8988T (cell line): ENCODE data around the gene NR5A2.

Experiments
- DNase-seq: peaks from one replicate; pipeline ENCODE4 v3.0.0; 2011

The NR5A2 gene

DNA sequence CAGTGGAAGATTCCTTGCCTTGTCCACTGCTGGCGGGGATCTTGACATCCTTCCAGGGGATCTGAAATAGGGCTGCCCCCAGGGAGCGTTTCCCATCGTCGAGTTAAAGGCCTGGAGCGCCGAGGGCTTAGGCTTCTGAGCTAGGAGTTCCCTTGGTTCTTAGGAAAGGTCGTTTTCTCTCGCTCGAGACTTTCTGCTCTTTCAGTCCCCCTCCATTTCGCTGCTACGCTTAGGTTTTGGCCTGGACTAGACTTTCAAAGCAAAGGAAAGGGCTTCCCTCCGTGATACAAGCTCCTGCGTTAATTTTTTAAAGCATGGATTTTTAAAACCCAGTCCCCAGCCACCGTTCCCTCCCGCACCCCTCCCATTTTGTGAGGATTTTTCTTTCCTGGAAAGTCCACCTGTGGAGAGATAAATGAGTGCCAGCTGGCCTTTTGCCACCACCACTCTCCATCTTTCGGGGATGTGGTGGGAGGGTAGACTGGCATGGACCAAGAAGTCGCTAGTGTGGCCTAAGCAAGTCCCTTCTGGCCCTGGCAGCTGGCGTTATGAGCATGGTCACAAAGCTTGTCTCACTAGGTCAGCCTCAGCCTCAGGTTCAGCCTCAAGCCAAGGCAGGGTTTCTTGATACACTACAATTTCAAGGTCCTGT, 9.2 kb downstream of the NR5A2 start:
- no peak for DNase-seq

DNA sequence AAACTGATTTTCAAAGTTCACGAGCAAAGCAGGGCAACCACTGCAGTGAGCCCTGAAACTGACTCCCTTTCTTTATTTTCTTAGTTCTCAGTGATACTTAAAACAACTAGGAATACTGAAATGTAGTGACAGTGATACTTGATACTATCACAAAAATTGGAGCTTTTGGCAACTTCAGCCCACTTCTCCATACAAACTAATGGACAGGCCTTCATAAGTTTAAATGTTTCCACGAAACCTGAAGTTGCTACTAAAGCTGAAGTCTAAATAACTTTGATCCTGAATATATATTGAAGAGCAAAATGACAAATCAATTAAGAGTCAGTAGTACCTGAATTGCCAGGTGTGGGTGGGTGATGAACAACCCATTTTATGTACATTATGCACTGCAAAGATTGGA, 10.0 kb downstream of the NR5A2 start:
- no peak for DNase-seq

GRCh38 chr1:200037904-200038303, 10.4 kb downstream of the NR5A2 start:
- no peak for DNase-seq

DNA sequence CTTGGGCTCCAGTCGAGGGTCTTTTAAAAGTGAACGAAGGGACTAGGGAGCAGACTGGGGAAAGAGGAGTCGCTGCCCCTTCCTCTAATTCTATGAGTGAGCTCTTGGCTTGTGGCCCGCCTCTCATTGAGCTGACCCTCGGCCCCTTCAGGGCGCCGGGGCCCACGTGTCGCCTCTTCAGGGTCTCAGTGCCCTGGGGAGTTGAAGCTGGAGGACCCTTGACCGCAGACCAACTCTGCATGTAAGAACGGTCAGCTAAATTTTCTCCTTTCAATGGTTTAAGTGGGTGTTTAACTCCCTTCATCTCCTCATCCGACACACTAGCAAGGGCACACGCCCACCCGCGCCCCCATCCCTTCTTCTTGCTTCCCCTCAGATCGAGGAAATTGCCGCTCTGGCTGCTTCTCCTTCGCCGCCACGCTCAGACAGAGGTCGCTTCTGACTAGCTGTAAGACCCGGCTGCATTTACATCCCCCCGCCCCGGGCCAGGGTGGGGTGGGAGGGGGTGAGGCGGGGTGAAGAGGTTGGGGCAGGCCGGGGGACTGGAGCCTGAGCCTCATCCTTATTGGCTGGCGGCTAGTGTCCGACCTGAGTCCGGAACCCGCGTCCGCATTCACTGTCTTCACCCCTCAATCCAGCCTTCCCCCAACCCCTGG, 10.9 kb downstream of the NR5A2 start:
- DNase-seq, result no peak

DNA sequence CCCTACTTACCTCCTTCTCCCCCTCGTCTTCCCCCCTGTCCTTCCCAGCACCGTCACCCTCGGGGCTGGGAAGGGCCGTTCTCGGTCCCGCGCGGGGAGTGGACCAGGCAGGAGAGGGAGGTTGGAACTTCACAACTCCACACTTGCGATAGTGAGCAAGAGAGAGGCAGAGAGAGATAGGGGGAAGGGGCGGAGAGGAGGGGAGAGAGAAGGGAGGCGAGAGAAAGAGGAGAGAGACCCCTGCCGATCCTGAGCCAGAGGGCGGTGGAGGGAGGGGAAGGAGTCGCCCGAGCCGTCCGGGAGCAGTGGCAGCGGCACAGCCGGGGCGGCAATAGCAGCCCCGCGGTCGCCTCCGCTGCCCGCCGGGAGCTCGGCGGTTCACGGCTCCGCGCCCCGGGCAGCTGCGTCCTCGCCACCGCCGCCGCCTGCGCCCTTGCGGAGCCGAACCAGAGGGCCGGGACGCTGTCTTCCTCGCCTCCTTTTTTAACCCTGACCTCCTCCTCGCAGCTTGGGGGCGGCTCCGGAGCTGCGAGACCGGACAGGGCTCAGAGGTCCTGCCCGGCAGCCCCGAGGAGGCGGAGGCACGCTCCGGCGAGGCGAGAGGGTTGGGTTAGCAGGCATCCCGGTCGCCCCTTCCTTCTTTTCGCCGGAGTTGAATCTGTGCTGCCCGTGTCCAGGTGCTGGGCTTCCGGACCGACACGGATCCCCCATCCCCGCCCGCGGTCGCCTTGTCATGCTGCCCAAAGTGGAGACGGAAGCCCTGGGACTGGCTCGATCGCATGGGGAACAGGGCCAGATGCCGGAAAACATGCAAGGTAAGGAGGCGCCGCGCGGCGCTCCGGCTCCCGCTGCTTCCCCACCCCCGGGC, 11.7 kb downstream of the NR5A2 start:
- DNase-seq, result peak; percentile 72

DNA sequence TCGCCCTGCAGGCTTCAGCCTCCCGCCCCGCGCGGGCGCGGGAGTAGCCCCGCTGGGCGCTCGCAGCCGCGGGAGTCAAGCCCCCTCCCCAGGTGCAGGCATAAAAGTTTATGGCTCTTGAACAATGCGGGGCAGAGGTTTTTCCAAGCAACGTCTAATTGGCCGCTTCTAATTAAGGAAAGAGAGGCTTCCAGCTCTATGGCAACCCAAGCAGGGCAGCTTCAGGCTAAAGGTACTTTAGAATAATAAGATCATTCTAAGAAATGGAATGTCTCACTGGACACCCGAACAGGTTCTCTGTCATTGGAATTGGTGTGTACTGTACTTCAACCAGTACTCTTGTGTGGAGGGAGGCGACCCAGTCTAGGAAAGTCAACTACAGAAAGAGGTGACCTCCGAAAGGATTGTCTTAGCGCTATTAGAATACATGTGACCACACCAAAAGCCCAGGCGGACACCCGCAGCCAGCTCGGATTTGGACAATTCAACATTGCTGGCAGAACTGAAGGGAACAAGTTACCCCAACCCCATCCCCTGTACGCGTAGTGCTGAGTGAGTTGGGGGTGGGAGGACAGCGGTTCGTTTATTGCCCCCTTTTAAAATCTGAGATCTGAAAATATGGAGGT, 12.5 kb downstream of the NR5A2 start:
- no peak for DNase-seq

DNA sequence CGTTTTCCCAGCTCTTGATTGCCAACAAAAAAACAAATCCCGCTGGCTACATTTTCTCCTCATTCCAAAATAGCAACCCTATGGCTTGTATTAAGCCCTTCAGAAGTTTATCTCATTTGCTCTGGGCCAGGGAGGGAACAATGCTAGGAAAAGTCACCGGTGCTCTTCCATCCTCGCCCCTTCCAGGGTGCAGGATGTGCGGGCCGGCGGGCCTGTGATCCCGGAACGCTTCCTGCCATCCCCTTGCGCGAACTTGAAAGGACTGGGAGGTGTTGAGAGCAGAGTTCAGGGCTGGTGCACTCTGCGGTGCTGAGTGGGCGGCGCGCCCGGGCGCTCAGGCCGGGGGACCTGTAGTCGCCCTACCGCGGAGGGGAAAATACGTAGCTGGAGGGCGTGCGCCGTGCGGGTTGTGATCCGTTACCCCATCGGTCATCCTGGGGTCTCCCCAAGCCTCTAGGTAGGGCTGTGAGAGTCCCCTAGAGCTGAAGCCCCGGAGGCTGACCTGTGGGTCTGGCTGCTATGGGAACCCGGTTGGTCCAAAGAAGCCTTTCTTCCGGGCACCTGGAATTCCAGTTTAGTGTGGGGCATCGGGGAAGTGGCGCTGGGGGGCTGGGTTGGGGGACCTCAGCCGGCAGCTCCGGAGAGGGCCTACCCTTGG, 13.1 kb downstream of the NR5A2 start:
- no peak for DNase-seq

GRCh38 chr1:200041337-200042118, 14.0 kb downstream of the NR5A2 start:
- no peak for DNase-seq

DNA sequence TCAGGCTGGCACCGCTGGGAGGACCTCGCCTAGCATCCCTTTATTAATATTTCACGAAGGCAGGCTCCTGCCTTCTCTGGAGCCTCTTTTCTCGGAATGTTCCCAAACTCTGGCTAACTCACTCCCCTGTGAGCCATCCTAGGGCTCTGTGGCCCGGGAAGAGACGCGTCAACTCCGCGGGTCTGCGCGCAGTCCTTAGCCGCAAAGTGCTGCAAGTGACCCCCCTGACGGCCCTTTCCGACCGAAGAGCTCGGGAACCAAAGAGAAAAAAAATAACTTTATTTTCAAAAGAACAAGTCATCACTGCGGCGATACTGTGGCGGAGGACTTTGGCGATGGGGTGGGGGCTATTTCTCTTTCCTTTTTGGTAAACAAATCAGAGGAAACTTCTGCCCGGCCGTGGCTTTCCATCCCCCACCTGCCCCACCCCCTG, 14.6 kb downstream of the NR5A2 start:
- no peak for DNase-seq

DNA sequence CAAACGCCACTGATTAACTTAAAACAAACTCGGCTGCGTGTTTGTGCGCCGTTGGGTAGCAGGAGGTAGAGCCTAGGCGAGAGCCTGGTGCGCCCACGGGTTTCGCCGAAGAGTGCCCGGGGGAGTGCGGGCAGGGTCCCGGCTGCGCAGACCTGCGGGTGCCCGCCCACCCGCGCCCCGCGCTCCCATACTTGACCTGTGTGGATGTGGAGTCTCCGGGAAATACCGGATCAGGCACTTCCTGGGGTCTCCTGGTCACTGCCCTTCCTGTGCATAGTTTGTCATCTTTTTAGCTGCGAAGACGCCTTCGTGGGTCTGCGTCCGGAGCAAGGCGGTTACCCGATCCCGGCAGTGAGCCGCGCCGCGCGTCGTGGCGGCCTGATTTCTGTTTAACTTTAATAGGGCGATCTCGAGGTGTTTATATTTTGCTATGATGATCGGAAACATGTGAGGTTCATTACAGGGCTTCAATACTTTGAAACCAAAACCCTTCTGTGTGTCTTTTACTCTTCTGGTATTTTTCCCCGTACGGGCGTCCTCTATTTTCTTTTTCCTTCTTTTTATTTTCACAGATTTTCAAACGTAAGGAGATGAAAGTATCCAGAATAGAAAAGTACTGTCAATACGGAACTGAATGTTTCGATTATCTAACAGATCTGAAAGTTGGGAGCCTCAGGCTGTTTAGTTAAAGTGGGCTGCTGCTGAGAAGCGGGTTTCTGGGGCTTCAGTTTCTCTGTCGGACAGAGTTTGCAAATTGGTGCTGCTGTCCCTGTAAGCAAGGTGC, 15.2 kb downstream of the NR5A2 start:
- no peak for DNase-seq

DNA sequence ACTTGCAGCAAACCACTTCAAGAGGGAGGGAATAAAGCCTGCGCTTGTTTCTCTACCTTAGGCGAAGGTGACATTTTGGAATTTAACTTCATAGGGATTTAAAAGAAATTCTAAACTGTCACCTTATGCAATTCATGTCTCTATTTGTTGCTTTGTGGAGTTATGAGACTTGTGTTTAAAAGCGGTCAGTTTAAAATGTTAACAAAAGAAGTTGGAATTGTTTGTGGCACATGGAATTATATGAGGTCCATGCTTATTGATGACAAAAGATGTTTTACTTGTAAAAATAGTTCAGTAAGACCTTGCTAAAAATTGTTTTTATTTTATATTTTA, 15.8 kb downstream of the NR5A2 start:
- DNase-seq, result no peak

GRCh38 chr1:200046115-200046514, 18.6 kb downstream of the NR5A2 start:
- no peak for DNase-seq

DNA sequence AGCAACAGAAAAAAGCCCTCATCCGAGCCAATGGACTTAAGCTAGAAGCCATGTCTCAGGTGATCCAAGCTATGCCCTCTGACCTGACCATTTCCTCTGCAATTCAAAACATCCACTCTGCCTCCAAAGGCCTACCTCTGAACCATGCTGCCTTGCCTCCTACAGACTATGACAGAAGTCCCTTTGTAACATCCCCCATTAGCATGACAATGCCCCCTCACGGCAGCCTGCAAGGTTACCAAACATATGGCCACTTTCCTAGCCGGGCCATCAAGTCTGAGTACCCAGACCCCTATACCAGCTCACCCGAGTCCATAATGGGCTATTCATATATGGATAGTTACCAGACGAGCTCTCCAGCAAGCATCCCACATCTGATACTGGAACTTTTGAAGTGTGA, 20.7 kb downstream of the NR5A2 start:
- DNase-seq, result no peak

- no peak for DNase-seq
Measured at GRCh38 chr1:200049810-200050209, 22.3 kb downstream of the NR5A2 start.

DNA sequence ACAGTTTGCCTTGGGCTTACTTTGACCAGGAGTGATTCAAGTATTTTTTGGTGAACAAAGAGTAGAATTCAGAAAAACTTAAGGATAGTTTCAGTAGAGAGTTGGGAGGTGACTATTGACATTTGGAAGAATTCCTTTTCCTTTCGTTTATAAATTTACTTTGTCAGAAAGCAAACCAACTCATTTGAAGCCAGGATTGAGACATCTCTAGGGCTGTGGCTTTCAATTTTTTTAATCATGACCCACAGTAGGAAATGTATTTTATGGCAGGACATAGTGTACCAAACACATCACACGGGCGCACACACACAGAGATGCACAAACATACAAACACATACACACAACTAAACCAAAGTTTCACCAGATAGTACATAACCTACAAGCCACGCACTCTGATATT, 24.1 kb downstream of the NR5A2 start:
- DNase-seq, result no peak

DNA sequence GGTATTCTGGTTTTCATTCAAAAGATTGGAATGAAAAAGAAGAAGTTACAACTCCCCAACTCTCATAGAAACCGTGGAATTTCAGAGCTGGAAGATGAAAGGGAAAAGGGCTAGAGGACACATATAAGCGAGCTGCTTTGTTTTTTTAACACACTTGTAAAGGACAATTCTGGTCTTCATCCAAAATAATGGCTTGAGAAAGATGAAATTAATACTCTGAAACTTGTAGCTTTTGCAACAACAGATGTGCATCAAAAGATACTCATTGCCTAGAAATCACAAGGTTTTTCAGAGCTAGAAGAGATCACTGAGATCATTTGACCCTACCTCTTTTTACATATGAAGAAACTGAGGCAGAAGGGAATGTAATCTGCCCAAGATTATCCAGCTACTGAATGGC, 25.6 kb downstream of the NR5A2 start:
- no peak for DNase-seq

DNA sequence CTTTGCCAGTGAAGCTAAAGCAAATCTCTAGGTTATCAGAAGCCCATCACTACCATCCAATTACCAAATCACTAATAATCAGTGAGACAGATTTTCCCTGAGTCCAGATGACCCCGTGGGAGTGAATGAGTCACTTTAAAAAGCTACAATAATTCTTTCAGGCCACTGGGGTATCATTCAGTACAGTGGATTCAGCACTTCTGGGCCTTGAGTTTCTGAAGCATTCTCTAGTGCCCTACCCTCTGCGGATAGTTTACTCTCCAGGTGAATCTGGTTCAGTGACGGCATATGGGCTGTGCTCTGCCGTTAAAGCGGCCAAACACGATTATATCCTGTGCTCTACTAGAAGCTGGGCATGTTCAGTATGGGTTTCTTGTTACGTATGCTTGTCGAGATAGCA, 26.1 kb downstream of the NR5A2 start:
- no peak for DNase-seq

DNA sequence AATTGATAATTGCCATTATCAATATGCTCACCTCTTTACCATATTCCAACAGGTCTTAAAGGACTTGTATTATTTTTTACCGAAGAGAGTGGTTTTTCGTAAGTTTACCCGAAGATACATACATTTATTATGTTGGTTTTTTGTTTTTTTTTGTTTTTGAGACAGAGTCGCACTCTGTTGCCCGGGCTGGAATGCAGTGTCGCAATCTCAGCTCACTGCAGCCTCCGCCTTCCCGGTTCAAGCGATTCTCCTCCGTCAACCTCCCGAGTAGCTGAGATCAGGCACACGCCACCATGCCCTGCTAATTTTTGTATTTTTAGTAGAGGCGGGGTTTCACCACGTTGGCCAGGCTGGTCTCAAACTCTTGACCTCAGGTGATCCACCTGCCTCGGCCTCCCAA, 30.8 kb downstream of the NR5A2 start:
- no peak for DNase-seq

DNA sequence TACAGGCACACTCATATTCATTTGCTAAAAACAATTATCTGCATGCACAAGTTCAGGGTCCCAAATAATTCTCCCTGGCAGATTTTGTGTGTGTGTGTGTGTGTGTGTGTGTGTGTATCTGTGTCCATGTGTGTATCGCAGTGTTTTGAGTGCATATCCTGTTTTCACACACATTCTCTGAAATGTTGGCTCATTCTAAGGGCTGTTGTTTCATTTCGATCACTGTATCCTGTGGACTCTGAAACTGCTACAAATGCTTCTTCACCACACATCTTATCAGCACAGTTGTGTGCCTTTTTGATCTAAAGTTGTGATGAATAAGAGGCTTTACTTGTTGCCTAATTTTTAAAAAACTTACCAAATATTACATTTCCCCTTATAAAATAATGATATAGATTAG, 34.6 kb downstream of the NR5A2 start:
- no peak for DNase-seq

- DNase-seq, result no peak
Measured at GRCh38 chr1:200072636-200073285, 45.3 kb downstream of the NR5A2 start.

- DNase-seq, result no peak
Measured at GRCh38 chr1:200073286-200073637, 45.8 kb downstream of the NR5A2 start.
